GM21737 (cell line): ENCODE data around the gene LEMD3.
"Not testable (repeated sequence)": the region's sequence is repeated elsewhere in the genome, so short reads cannot be mapped to it uniquely, and the experiment has no call there.

Experiments used
- ATAC-seq: cut with Tn5 transposase; IDR thresholded peaks from one replicate; pipeline ENCODE4 v1.9.1; 2021; ENCODE audit warnings: mild to moderate bottlenecking, moderate library complexity; ENCODE audit not compliant: unreplicated experiment

Gene LEMD3

GRCh38 chr12:65276916-65277530, 107.6 kb downstream of the LEMD3 start:
- ATAC-seq: no peak

DNA sequence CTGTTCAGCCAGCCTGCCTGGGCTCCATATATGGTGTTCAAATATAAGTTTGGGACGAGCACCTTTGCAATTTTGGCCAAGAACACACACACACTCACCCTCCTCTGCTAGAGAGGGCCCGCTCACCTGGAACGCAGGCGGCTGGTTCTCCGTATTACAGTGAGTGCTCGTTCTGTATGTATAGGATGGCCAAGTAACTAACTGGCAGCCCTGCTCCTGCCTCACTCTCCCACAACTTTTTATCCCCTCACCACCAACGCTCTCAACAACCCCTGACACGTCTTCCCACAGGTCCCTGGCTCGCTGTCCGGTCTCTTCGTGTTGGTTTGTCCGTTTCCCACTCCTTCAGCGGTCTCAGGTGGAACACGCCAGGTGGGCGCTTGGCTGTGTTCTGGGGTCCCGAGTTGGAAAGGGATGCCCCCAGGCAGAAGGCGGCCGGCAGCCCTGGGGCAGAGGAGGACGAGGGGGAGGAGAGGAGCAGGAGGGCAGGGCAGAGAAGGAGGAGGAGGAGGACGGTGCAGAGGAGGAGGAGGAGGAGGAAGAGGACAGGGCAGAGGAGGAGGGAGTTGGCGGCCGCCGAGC, 108.7 kb downstream of the LEMD3 start:
- no peak for ATAC-seq

GRCh38 chr12:65278576-65279368, 109.4 kb downstream of the LEMD3 start, which contains the start of gene MSRB3:
Gene MSRB3 (plus strand): TSS chr12:65278683. CDS start chr12:65308580, 29,897 bp downstream.
- ATAC-seq: peak; percentile 58

DNA sequence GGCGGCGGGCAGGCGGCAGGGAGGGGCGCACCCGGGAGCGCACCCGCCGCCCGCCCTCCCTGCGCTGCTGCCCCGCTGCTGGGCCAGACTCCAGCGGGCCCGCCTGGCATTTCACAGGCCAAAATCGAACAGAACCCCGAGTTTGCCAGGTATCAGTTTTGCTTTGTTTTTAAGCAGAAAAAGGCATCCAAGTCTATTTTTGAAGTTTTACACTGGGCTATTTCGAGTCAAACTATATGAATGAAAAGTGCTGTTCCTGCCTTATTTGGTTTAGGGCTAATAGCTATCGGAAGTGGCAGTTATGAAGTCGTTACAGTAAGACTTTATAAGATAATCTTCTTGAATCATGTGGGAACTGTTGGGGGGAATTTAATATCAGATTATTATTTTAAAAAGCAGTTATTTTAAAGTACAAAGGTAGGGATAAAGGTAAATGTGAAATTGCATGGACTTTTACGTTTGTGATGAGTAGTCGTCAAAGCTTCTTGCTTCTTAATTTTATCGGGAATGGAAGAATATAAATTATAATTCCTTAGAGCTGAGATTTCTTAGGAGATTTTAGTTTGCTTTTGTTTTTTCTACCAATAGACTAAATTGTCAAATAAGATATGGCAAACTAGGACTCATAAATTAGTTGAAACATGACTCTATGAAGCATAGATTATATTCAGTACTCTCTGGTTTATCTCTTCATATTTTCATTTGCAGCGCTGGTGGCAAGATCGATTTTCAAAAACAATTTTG, 110.2 kb downstream of the LEMD3 start:
- no peak for ATAC-seq

- ATAC-seq: no peak
Measured at GRCh38 chr12:65280306-65280705, 110.9 kb downstream of the LEMD3 start.

GRCh38 chr12:65282840-65283239, 113.5 kb downstream of the LEMD3 start:
- no peak for ATAC-seq

- ATAC-seq: not testable (repeated sequence)
Measured at GRCh38 chr12:65285532-65285931, 116.1 kb downstream of the LEMD3 start.

DNA sequence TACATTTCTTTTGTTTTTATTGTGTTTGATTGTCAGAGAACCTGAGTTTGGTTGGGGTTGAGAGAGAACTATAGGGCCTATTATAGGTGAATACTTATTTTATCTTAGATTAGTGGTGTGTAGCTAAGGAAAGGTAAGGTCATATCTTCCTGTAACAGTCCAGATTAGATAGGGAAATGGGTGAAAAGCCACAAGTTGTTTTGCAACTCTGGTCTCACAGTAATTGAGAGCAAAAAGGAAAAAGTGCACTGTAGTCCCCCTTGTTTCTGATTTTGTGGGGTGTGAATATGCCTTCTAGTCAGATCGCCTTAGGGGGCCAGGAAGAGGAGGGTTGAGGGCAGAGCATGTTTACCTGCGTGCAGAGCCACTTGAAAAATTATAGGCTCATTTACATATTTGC, 118.0 kb downstream of the LEMD3 start:
- ATAC-seq: no peak

DNA sequence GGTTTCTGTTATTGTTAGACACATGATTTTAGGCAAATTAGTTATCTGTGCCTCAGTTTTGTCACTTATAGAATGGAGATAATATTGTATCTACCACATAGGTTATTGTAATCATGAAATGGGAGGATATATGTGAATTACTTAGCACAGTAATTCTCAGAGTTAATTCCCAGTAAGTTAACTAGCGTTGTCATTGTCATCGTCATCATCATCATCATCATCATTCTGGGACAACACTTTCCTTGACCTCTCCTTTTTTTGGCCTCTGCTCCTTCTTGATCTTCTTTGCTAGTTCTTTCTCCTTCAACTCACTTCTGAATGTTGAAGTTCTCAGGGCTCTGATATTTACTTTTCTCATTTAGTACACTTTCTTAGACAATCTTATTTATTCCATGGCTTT, 122.9 kb downstream of the LEMD3 start:
- ATAC-seq: no peak

DNA sequence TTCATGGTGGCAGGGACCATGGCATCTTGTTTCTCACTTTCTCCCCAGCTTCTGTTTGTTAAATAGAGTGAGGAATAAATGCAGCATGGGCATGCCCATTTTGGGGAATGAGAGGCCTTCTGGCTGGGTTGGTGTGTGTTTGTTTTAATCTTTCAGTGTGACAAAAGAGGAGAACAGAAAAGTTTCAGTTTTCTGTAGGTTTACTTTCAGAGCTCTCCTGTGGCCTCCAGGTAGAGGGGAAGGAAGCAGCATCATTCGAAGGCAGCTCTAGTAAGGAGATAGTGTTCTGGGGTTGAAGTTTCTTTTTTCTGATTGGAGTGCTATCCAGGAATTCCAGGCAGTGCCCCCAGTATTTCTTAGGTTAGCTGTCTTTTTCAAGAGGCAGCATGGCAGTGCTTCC, 124.4 kb downstream of the LEMD3 start:
- ATAC-seq: no peak

DNA sequence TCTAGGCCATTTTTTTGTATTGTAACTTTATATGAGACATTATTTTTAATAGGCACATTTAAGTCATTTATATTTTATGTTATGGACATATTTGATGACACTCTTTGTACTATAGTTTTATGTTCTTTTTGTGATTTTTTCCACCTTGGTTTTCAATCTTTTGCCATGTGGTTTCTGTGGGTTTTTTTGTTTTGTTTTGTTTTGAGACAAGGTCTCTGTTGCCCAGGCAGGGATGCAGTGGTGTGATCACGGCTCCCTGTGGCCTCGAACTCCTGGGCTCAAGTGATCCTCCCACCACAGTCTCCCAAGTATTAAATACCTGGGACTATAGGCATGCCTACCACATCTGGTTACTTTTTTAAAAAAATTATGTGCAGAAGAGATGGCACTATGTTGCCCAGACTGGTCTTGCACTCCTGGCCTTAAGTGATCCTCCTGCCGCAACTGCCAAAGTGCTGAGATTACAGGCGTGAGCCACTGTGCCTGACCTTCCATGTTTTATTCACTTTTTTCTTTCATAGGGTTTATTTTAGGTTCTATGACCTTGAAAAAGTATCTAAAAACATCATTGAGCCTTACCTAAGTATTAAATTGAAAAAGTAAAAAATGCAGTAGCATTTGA, 125.4 kb downstream of the LEMD3 start:
- ATAC-seq: no peak

GRCh38 chr12:65296508-65297265, 127.3 kb downstream of the LEMD3 start:
- ATAC-seq: no peak
